GM19025 (cell line): ENCODE data around the gene FOXJ2.
"Not testable (repeated sequence)": the region's sequence is repeated elsewhere in the genome, so short reads cannot be mapped to it uniquely, and the experiment has no call there.

Experiments used
- ATAC-seq: cut with Tn5 transposase; IDR thresholded peaks from one replicate; pipeline ENCODE4 v1.9.1; 2021; ENCODE audit warnings: mild to moderate bottlenecking, low read depth, moderate library complexity; ENCODE audit not compliant: unreplicated experiment

The FOXJ2 gene

GRCh38 chr12:8032242-8033152 lies at the start of gene FOXJ2:
TSS of gene FOXJ2 (plus strand) at chr12:8032716. CDS start at chr12:8039833, 7,117 bp downstream.
- ATAC-seq: peak; percentile 82

- ATAC-seq: not testable (repeated sequence)
Measured at GRCh38 chr12:7983019-7983418, 49.5 kb upstream of the FOXJ2 start.

- not testable (repeated sequence) for ATAC-seq
Measured at GRCh38 chr12:7983460-7983859, 49.1 kb upstream of the FOXJ2 start.

- ATAC-seq: no peak
Measured at GRCh38 chr12:7984900-7985299, 47.6 kb upstream of the FOXJ2 start.

- no peak for ATAC-seq
Measured at GRCh38 chr12:7985802-7986418, 46.6 kb upstream of the FOXJ2 start.

- ATAC-seq: no peak
Measured at GRCh38 chr12:7989827-7990491, 42.6 kb upstream of the FOXJ2 start.

- ATAC-seq: no peak
Measured at GRCh38 chr12:7991535-7991934, 41.0 kb upstream of the FOXJ2 start.

- no peak for ATAC-seq
Measured at GRCh38 chr12:7994731-7995205, 37.7 kb upstream of the FOXJ2 start.

GRCh38 chr12:7995266-7995963 lies 37.1 kb upstream of the FOXJ2 start:
- ATAC-seq: peak; percentile 99

- not testable (repeated sequence) for ATAC-seq
Measured at GRCh38 chr12:8000827-8001226, 31.7 kb upstream of the FOXJ2 start.

- ATAC-seq: not testable (repeated sequence)
Measured at GRCh38 chr12:8001496-8001895, 31.0 kb upstream of the FOXJ2 start.

- not testable (repeated sequence) for ATAC-seq
Measured at GRCh38 chr12:8004897-8005296, 27.6 kb upstream of the FOXJ2 start.

- no peak for ATAC-seq
Measured at GRCh38 chr12:8011331-8011730, 21.2 kb upstream of the FOXJ2 start.

- no peak for ATAC-seq
Measured at GRCh38 chr12:8012651-8013309, 19.7 kb upstream of the FOXJ2 start.

- no peak for ATAC-seq
Measured at GRCh38 chr12:8014836-8015235, 17.7 kb upstream of the FOXJ2 start.

- ATAC-seq: not testable (repeated sequence)
Measured at GRCh38 chr12:8018213-8018612, 14.3 kb upstream of the FOXJ2 start.

- no peak for ATAC-seq
Measured at GRCh38 chr12:8018666-8019581, 13.6 kb upstream of the FOXJ2 start.

- ATAC-seq: peak; percentile 99
Measured at GRCh38 chr12:8026291-8026900, 6.1 kb upstream of the FOXJ2 start.
